HFF-Myc (cell line): ENCODE measurements around the gene ROCK2.
"Not testable (repeated sequence)": the region's sequence is repeated elsewhere in the genome, so short reads cannot be mapped to it uniquely, and the experiment has no call there.

ENCODE experiments used
- DNase-seq: peaks from one replicate; pipeline ENCODE4 v3.0.0-alpha.2; 2011; ENCODE audit warnings: low read depth; ENCODE audit errors: extremely low read depth
- H3K4me3 ChIP-seq: replicated peaks from 2 replicates; pipeline ENCODE4 v1.5.1; 2011; ENCODE audit warnings: low read depth, mild to moderate bottlenecking, control low read depth, low read length
- CTCF ChIP-seq: IDR thresholded peaks from 2 replicates; pipeline ENCODE4 v1.5.1; 2012; ENCODE audit warnings: mild to moderate bottlenecking, low read depth, low read length, control low read depth; ENCODE audit errors: missing control alignments

The ROCK2 gene

DNA sequence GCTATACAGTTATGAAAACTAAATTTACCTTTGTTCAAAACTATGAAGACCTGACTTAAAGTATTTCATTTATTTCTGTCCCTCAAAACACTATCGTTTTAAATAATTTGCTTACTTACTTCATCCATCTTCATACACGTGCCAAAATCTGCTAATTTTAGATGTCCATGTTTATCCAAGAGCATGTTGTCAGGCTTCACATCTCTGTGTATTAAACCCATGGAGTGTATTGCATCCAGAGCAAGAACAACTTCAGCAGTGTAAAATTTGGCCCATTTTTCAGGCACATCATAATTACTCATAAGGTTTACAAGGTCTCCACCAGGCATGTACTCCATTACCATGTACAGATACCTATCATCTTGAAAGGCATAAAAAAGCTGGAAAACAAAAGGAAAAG lies 108.9 kb downstream of the ROCK2 start:
- DNase-seq: no peak
- no peak overlapping the region for H3K4me3 ChIP-seq
- TF ChIP-seq CTCF: no peak

DNA sequence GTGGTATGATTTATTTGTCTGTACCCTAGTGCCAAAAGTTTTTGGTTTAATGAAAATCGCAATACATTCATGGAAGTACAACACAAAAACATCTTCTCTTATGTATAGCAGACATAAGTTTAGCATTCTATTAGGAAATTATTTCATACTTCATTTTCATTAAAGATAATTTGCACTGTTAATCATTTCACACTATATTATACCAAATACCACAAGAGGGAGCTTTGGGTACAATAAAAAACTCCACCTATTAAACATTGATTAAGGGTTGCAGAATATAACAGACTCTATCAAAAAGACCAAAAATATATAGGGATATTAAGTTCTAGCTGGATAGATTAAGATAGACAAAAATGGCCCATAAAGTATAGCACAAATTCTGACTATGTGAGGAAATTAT lies 110.1 kb downstream of the ROCK2 start:
- no peak for DNase-seq
- no peak overlapping the region for H3K4me3 ChIP-seq
- TF ChIP-seq CTCF: no peak

DNA sequence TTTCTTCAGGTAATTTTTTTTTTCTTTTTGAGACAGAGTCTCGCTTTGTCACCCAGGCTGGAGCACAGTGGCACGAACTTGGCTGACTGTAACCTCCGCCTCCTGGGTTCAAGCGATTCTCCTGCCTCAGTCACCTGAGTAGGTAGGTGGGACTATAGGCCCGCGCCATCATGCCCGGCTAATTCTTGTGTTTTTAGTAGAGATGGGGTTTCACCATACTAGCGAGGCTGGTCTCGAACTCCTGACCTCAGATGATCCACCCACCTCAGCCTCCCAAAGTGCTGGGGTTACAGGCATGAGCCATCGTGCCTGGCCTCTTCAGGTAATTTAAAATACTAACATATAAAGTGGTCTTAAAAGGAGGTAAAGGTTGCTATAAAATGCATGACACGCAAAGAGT lies 113.2 kb downstream of the ROCK2 start:
- not testable (repeated sequence) for DNase-seq, H3K4me3 ChIP-seq

GRCh38 chr2:11228692-11229091 lies 115.7 kb downstream of the ROCK2 start:
- DNase-seq: no peak
- no peak for TF ChIP-seq CTCF
- no peak overlapping the region for H3K4me3 ChIP-seq

GRCh38 chr2:11227595-11227994 lies 116.8 kb downstream of the ROCK2 start:
- no peak for TF ChIP-seq CTCF
- no peak for DNase-seq
- H3K4me3 ChIP-seq: no peak overlapping the region

DNA sequence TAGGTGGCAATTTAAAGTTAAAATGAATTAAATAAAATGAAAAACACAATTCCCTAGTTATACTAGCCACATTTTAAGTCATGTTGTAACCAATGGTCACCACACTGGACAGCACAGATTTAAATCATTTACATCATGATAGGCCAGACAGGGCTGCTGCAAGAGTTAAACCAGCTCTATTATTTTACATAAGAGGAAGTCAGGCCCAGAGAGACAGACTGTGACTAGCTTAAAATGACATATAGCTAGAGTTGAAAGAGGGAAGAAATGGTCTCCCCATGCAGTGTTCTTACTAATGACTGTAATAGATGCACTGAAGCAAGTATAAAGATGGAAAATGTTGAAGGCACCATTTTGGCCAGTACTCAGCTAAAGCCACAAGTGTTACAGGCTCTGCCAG lies 119.5 kb downstream of the ROCK2 start:
- no peak for DNase-seq
- no peak for TF ChIP-seq CTCF

DNA sequence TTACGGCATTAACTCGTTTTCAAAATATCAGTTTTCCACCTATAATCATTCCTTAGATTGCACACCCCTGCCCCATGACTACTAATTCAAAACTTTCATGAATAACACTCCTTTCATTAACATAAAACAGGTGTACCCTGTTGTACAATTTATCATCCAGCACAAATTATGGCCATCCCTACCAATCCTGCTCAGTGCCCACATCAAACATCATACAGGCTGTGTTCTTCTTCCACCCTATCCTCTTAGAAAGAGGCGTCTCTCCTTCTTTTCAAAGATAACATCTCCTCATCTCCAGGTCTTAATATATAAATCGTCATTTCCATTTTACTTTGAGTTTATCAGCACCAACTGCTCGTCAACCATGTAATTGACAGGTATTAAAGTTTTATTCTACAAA lies 121.6 kb downstream of the ROCK2 start:
- H3K4me3 ChIP-seq: no peak overlapping the region
- TF ChIP-seq CTCF: no peak
- no peak for DNase-seq

More for the DNA sequence above, 119.5 kb downstream of the ROCK2 start:
- no peak overlapping the region for H3K4me3 ChIP-seq
